HTR-8/SVneo (cell line): ENCODE measurements around the gene MAML2.

ENCODE experiments used
- DNase-seq: peaks from one replicate; pipeline ENCODE4 v3.0.0; 2011; ENCODE audit warnings: low spot score, mixed read lengths; ENCODE audit not compliant: insufficient read length
- FAIRE-seq: peaks from 2 replicates; lab custom pipeline; 2011; peaks lifted over from hg19 to GRCh38; lab: Jason Lieb, UNC

Gene MAML2

GRCh38 chr11:96036863-96037262 lies 306.1 kb downstream of the MAML2 start:
- no peak for DNase-seq
- no peak for FAIRE-seq

- no peak for FAIRE-seq
Observed at GRCh38 chr11:96035740-96036078, 307.3 kb downstream of the MAML2 start.

GRCh38 chr11:96035031-96035739 lies 307.8 kb downstream of the MAML2 start:
- DNase-seq = no peak
- FAIRE-seq = no peak

More at GRCh38 chr11:96035740-96036078, 307.3 kb downstream of the MAML2 start:
- DNase-seq = no peak

GRCh38 chr11:96033599-96033998 lies 309.4 kb downstream of the MAML2 start:
- DNase-seq (no peak), FAIRE-seq (no peak)

- no peak for DNase-seq
- FAIRE-seq = no peak
Observed at GRCh38 chr11:96033095-96033494, 309.9 kb downstream of the MAML2 start.

GRCh38 chr11:96028746-96029145 lies 314.2 kb downstream of the MAML2 start:
- no peak for DNase-seq
- FAIRE-seq = no peak

GRCh38 chr11:96027021-96027420 lies 316.0 kb downstream of the MAML2 start:
- DNase-seq = no peak
- no peak for FAIRE-seq

GRCh38 chr11:96026310-96026709 lies 316.7 kb downstream of the MAML2 start:
- FAIRE-seq (no peak), DNase-seq (no peak)

GRCh38 chr11:96024666-96025065 lies 318.3 kb downstream of the MAML2 start:
- FAIRE-seq (no peak), DNase-seq (no peak)

- FAIRE-seq (no peak), DNase-seq (no peak)
Observed at GRCh38 chr11:96023275-96023674, 319.7 kb downstream of the MAML2 start.

- FAIRE-seq (no peak), DNase-seq (no peak)
Observed at GRCh38 chr11:96021901-96022650, 320.9 kb downstream of the MAML2 start.

GRCh38 chr11:96019810-96020747 lies 322.9 kb downstream of the MAML2 start:
- DNase-seq (no peak), FAIRE-seq (no peak)

GRCh38 chr11:96019281-96019680 lies 323.7 kb downstream of the MAML2 start:
- FAIRE-seq (no peak), DNase-seq (no peak)

GRCh38 chr11:96017856-96018255 lies 325.1 kb downstream of the MAML2 start:
- no peak for DNase-seq
- FAIRE-seq = no peak

GRCh38 chr11:96016978-96017502 lies 326.0 kb downstream of the MAML2 start:
- no peak for FAIRE-seq
- DNase-seq = no peak

GRCh38 chr11:96015906-96016565 lies 327.0 kb downstream of the MAML2 start:
- FAIRE-seq = no peak
- no peak for DNase-seq

- no peak for DNase-seq
Observed at GRCh38 chr11:96014217-96014616, 328.8 kb downstream of the MAML2 start.

GRCh38 chr11:96013461-96014213 lies 329.4 kb downstream of the MAML2 start:
- DNase-seq (no peak), FAIRE-seq (no peak)

More at GRCh38 chr11:96014217-96014616, 328.8 kb downstream of the MAML2 start:
- FAIRE-seq = no peak
